Measurements from ENCODE around the gene BNC2. TPM values are rescaled to one million over a fixed set of nuclear protein-coding genes. Genes with fewer than 3 reads are reported as not detected.

Gene BNC2
- total and polyA plus RNA-seq, 2 of the 4 experiments (the other 2 are of a cell fraction) = 15.5 to 45.2 TPM

- H2BK20ac ChIP-seq (ENCODE audit: low read depth, low read length) = no peak overlapping the region
- H3K14ac ChIP-seq (replicated peaks; ENCODE audit: low read depth, low read length) = no peak overlapping the region
- H3K4ac ChIP-seq (ENCODE audit: low read depth, low read length) = no peak overlapping the region
- peaks cover 7% of the 10 kb centered on the region; the same call in 1 of the 2 replicates for H3K4me1 ChIP-seq (ENCODE audit: control insufficient read depth, insufficient read depth, low read length)
- dilution Hi-C loops (cut with HindIII; ENCODE audit: low sequenced_read_pairs, unreplicated experiment) = no loop called here
- BruUV-seq (replicated peaks) = no TSS peak
- no peak for DNase-seq
- no peak overlapping the region for H3K56ac ChIP-seq (ENCODE audit: extremely low read depth, insufficient read depth, low read length)
- POLR2A ChIA-PET (ENCODE audit: unreplicated experiment) = no interaction called here
- H4K20me1 ChIP-seq (ENCODE audit: insufficient read depth, low read length) = peaks cover 12% of the 10 kb centered on the region; the same call in 1 of the 2 replicates
- H3K27me3 ChIP-seq (ENCODE audit: control insufficient read depth, insufficient read depth, low read length) = no peaks in the 10 kb centered on the region
- no peak overlapping the region for H2BK15ac ChIP-seq (ENCODE audit: low read depth, low read length)
- 0 out of 2 replicates have a peak overlapping the region, but pooled peaks have one; percentile 16 for H2AK5ac ChIP-seq (ENCODE audit: low read depth, low read length)
- TF ChIP-seq RCOR1 (IDR thresholded peaks at IDR 0.05; ENCODE audit: insufficient replicate concordance, low read length) (no peak), BHLHE40 (IDR thresholded peaks at IDR 0.05; ENCODE audit: low read depth, low read length) (no peak), USF2 (IDR thresholded peaks at IDR 0.05; ENCODE audit: low read depth, low read length) (no peak), MAZ (IDR thresholded peaks at IDR 0.05; ENCODE audit: borderline replicate concordance, low read depth, low read length) (no peak), MXI1 (IDR thresholded peaks at IDR 0.05; ENCODE audit: borderline replicate concordance, low read depth, low read length) (no peak), CEBPB (IDR thresholded peaks at IDR 0.05; ENCODE audit: low read depth, low read length) (no peak), FOS (IDR thresholded peaks at IDR 0.05; ENCODE audit: low read depth, low read length) (no peak), MAFK (IDR thresholded peaks at IDR 0.05; ENCODE audit: low read depth, low read length) (no peak), NFE2L2 (IDR thresholded peaks at IDR 0.05; ENCODE audit: low read depth, low read length) (no peak), CTCF (conservative IDR thresholded peaks at IDR 0.05; ENCODE audit: low read depth, low read length) (no peak), CHD1 (IDR thresholded peaks at IDR 0.05; ENCODE audit: low read depth, low read length) (no peak), POLR2A (IDR thresholded peaks at IDR 0.05; ENCODE audit: low read depth, low read length) (no peak), ELK1 (IDR thresholded peaks at IDR 0.05; ENCODE audit: borderline replicate concordance, low read depth, low read length) (no peak)
- H4K91ac ChIP-seq (ENCODE audit: insufficient read depth, low read depth, low read length) = no peak overlapping the region
- H2BK120ac ChIP-seq (ENCODE audit: low read depth, low read length) = no peak overlapping the region
- in situ Hi-C loops (cut with MboI; ENCODE audit: low sequenced_read_pairs) = no loop called here
- no peak overlapping the region for H2BK5ac ChIP-seq (ENCODE audit: low read depth, low read length, poor library complexity, severe bottlenecking)
- peaks cover 38 to 56% of the 10 kb centered on the region in 2 experiments for H3K79me1 ChIP-seq (ENCODE audit: low read depth in 1 of 2, low read length in 2 of 2)
- H4K5ac ChIP-seq (ENCODE audit: low read depth, low read length) = no peak overlapping the region
- no peak overlapping the region for H2AK9ac ChIP-seq (replicated peaks; ENCODE audit: low read depth, low read length, poor library complexity)
- no peaks in the 10 kb centered on the region for H3K36me3 ChIP-seq (ENCODE audit: control insufficient read depth, insufficient read depth, low read length)
- intact Hi-C loops (cut with micrococcal nuclease) = no loop called here
- H4K8ac ChIP-seq (ENCODE audit: low read depth in 2 of 2, low read length in 2 of 2) = peak overlapping the region in 1 of 2 experiments; percentile 20; a peak in 1 of 4 replicates
- H3K27ac ChIP-seq (ENCODE audit: insufficient read depth, low read length) = no peak overlapping the region
- peaks cover 9% of the 10 kb centered on the region; the same call in 1 of the 2 replicates for H3K9me1 ChIP-seq (ENCODE audit: insufficient read depth, low read length)
- H3K4me2 ChIP-seq (ENCODE audit: low read depth, low read length) = peak overlapping the region; percentile 18; the same call in 1 of the 2 replicates
- H3K18ac ChIP-seq (ENCODE audit: low read depth, low read length) = no peak overlapping the region
- H3K9ac ChIP-seq (ENCODE audit: low read depth, low read length) = 0 out of 2 replicates have a peak overlapping the region, but pooled peaks have one; percentile 23
- CTCF ChIA-PET = interaction anchor here (0.8 to 1.1 kb wide), 2 partner anchors 10 to 11 kb away, joined by 3 to 4 read pairs; no protein-coding TSS in a partner anchor
- peak overlapping the region; percentile 6; the same call in 1 of the 2 replicates for H3K23ac ChIP-seq (ENCODE audit: low read depth, low read length)
- 53% methylated on average over 2 of the region's 10 CpGs; no CpG with 5 or more reads in 1 of the 2 experiments for WGBS, 2 experiments (ENCODE audit: extremely low coverage in 2 of 2, insufficient read length in 1 of 2)
- no peaks in the 10 kb centered on the region for H3K9me3 ChIP-seq (ENCODE audit: control insufficient read depth, insufficient read depth, low read length)
- 0 out of 2 replicates have a peak, but pooled peaks have one; percentile 14 for ATAC-seq (ENCODE audit: low read depth)
- no peak overlapping the region for H2AFZ ChIP-seq (replicated peaks; ENCODE audit: low read length, poor library complexity)
- H3K4me3 ChIP-seq (ENCODE audit: insufficient read depth, low read depth, low read length) = no peak overlapping the region
Measured at GRCh38 chr9:16801871-16802466, 68.5 kb downstream of the BNC2 start.
